SK-N-SH (cell line): ENCODE measurements around the gene COPZ1. TPM values are rescaled to one million over a fixed set of nuclear protein-coding genes. Genes with fewer than 3 reads are reported as not detected.

ENCODE experiments used
- CTCF ChIA-PET: fragments of 300-600, 350-600 bp; formaldehyde crosslinking; extraction: SDS; loops from one replicate; lab custom pipeline; 2021; lab: Yijun Ruan, JAX
- POLR2A ChIA-PET: fragments of 350-600 bp; sonication (Branson Sonifier 250); formaldehyde crosslinking; extraction: SDS; loops from one replicate; lab custom pipeline; 2020; ENCODE audit warnings: antibody characterized with exemption, inconsistent platforms; lab: Yijun Ruan, JAX
- DNase-seq: peaks from one replicate; pipeline ENCODE4 v3.0.0; 2012
- H2AFZ ChIP-seq: fragments of 200-600 bp; sonication (generic); 2 replicates; pipeline ENCODE4 v1.8.1; 2016; ENCODE audit warnings: antibody characterized with exemption, mild to moderate bottlenecking, low read depth
- H3F3A ChIP-seq: fragments of 200-600 bp; sonication (generic); replicated peaks from 2 replicates; pipeline ENCODE3; 2016; ENCODE audit warnings: antibody characterized with exemption, mild to moderate bottlenecking; ENCODE audit not compliant: insufficient read depth
- H3K27ac ChIP-seq, 2 experiments: fragments of 200-500 bp in 1 of 2; fragments of 200-600 bp in 1 of 2; sonication (Bioruptor generic) in 1 of 2; sonication (generic), shearing (Covaris generic) in 1 of 2; 2 replicates each; pipeline versions ENCODE4 v1.5.1 to v1.6.1; 2014 to 2016; ENCODE audit warnings: low read depth in 2 of 2, inconsistent platforms in 1 of 2, low read length in 1 of 2, mild to moderate bottlenecking in 1 of 2, mixed read lengths in 1 of 2
- H3K27me3 ChIP-seq: fragments of 200-600 bp; sonication (generic), shearing (Covaris generic); 2 replicates; pipeline ENCODE4 v1.6.1; 2016; ENCODE audit warnings: mixed run types; ENCODE audit not compliant: insufficient read depth
- H3K36me3 ChIP-seq, 2 experiments: fragments of 200-500 bp in 1 of 2; fragments of 200-600 bp in 1 of 2; sonication (Bioruptor generic) in 1 of 2; sonication (generic) in 1 of 2; replicated peaks in 1 of 2; 2 replicates each; pipeline versions ENCODE3 to v1.5.1; 2014 to 2016; ENCODE audit warnings: low read length in 1 of 2, mild to moderate bottlenecking in 1 of 2; ENCODE audit not compliant: insufficient read depth in 2 of 2, control insufficient read depth in 1 of 2
- H3K4me1 ChIP-seq, 2 experiments: fragments of 200-500 bp in 1 of 2; fragments of 200-600 bp in 1 of 2; sonication (Bioruptor generic) in 1 of 2; sonication (generic), shearing (Covaris generic) in 1 of 2; 2 replicates each; pipeline versions ENCODE4 v1.5.1 to v1.6.1; 2014 to 2016; ENCODE audit warnings: low read depth in 1 of 2, low read length in 1 of 2, mixed run types in 1 of 2; ENCODE audit not compliant: insufficient read depth in 2 of 2, control insufficient read depth in 1 of 2
- H3K4me2 ChIP-seq: fragments of 200-600 bp; sonication (generic), shearing (Covaris generic); 2 replicates; pipeline ENCODE4 v1.6.1; 2017; ENCODE audit warnings: mixed run types
- H3K4me3 ChIP-seq, 2 experiments: fragments of 200-500 bp in 1 of 2; fragments of 200-600 bp in 1 of 2; sonication (Bioruptor generic) in 1 of 2; sonication (generic), shearing (Covaris generic) in 1 of 2; 2 replicates each; pipeline versions ENCODE4 v1.5.1 to v1.8.1; 2014 to 2016; ENCODE audit warnings: low read depth in 2 of 2, inconsistent platforms in 1 of 2, low read length in 1 of 2, mild to moderate bottlenecking in 1 of 2, mixed read lengths in 1 of 2, moderate library complexity in 1 of 2
- H3K79me2 ChIP-seq: fragments of 200-600 bp; sonication (generic); 2 replicates; pipeline ENCODE4 v1.8.1; 2017; ENCODE audit warnings: mild to moderate bottlenecking; ENCODE audit not compliant: insufficient read depth
- H3K9ac ChIP-seq: fragments of 200-600 bp; sonication (generic); 2 replicates; pipeline ENCODE4 v1.6.1; 2017; ENCODE audit warnings: mixed run types
- H3K9me2 ChIP-seq: fragments of 200-600 bp; sonication (generic); 2 replicates; pipeline ENCODE4 v1.6.1; 2017; ENCODE audit warnings: mixed run types
- H3K9me3 ChIP-seq: fragments of 200-600 bp; sonication (generic); 2 replicates; pipeline ENCODE4 v1.6.1; 2017; ENCODE audit warnings: mixed run types, mild to moderate bottlenecking, moderate library complexity
- H4K20me1 ChIP-seq: fragments of 200-600 bp; sonication (generic); 2 replicates; pipeline ENCODE4 v1.6.1; 2017; ENCODE audit warnings: mild to moderate bottlenecking, mixed run types; ENCODE audit not compliant: insufficient read depth
- CHD2 ChIP-seq: fragments of 150-350 bp; IDR thresholded peaks from 2 replicates; pipeline ENCODE4 v1.6.1; 2018; ENCODE audit warnings: low read length; ENCODE audit not compliant: partially characterized antibody
- FOSL2 ChIP-seq: IDR thresholded peaks from 2 replicates; pipeline ENCODE4 v1.4.0; 2012; ENCODE audit warnings: low read depth, mild to moderate bottlenecking, moderate library complexity, borderline replicate concordance
- JUND ChIP-seq: IDR thresholded peaks from 2 replicates; pipeline ENCODE4 v1.4.0; 2012
- MEF2A ChIP-seq: IDR thresholded peaks from 2 replicates; pipeline ENCODE4 v1.4.0; 2012; ENCODE audit warnings: low read depth, borderline replicate concordance
- MXI1 ChIP-seq: IDR thresholded peaks from 2 replicates; pipeline ENCODE4 v1.6.1; 2012; ENCODE audit warnings: mild to moderate bottlenecking, low read depth, low read length, improper control_type of control experiment
- NFIC ChIP-seq: IDR thresholded peaks from 2 replicates; pipeline ENCODE4 v1.4.0; 2012; ENCODE audit warnings: borderline replicate concordance
- NRF1 ChIP-seq: IDR thresholded peaks from 2 replicates; pipeline ENCODE4 v1.6.1; 2012; ENCODE audit warnings: low read depth, mild to moderate bottlenecking, low read length
- RCOR1 ChIP-seq: fragments of 150-350 bp; IDR thresholded peaks from 2 replicates; pipeline ENCODE4 v1.6.1; 2017; ENCODE audit warnings: antibody characterized with exemption, low read length
- SIN3A ChIP-seq: IDR thresholded peaks from 2 replicates; pipeline ENCODE4 v1.6.1; 2012; ENCODE audit warnings: low read depth, mild to moderate bottlenecking, low read length, moderate library complexity, borderline replicate concordance
- SMC3 ChIP-seq: IDR thresholded peaks from 2 replicates; pipeline ENCODE4 v1.6.1; 2012; ENCODE audit warnings: low read depth, low read length, improper control_type of control experiment
- TAF1 ChIP-seq: IDR thresholded peaks from 2 replicates; pipeline ENCODE4 v1.6.1; 2012; ENCODE audit warnings: low read depth, mild to moderate bottlenecking, low read length, moderate library complexity, borderline replicate concordance
- YY1 ChIP-seq: IDR thresholded peaks from 2 replicates; pipeline ENCODE4 v1.4.0; 2012; ENCODE audit warnings: low read depth, mild to moderate bottlenecking
- WGBS: methylation state at CpG from one replicate; pipeline ENCODE4 v1.1.6; 2017; ENCODE audit warnings: low lambda C conversion rate; 5-methylcytosine and 5-hydroxymethylcytosine counted together
- polyA plus RNA-seq, 3 experiments: library from polyadenylated mRNA; depleted of rRNA; stranded (reverse); fragments of >200 nt; gene quantifications; 2 replicates each; pipeline ENCODE4 v1.2.3, GENCODE V29; 2012
- TF ChIP-seq, protein P1 (sequence below): IDR thresholded peaks from 2 replicates; pipeline ENCODE4 v1.4.0; 2012; ENCODE audit warnings: low read depth, borderline replicate concordance
- TF ChIP-seq, protein P2 (sequence below): fragments of 150-350 bp; IDR thresholded peaks from 2 replicates; pipeline ENCODE4 v1.6.1; 2016; ENCODE audit warnings: mild to moderate bottlenecking, low read depth, low read length
- TF ChIP-seq, protein P3 (sequence below): fragments of 200-600 bp; sonication (generic); IDR thresholded peaks from 2 replicates; pipeline ENCODE4 v1.6.1; 2017; ENCODE audit warnings: antibody characterized with exemption, mild to moderate bottlenecking, moderate library complexity

Gene COPZ1
- polyA plus RNA-seq, 1 of the 3 experiments (the other 2 are of a cell fraction): 111 TPM

DNA sequence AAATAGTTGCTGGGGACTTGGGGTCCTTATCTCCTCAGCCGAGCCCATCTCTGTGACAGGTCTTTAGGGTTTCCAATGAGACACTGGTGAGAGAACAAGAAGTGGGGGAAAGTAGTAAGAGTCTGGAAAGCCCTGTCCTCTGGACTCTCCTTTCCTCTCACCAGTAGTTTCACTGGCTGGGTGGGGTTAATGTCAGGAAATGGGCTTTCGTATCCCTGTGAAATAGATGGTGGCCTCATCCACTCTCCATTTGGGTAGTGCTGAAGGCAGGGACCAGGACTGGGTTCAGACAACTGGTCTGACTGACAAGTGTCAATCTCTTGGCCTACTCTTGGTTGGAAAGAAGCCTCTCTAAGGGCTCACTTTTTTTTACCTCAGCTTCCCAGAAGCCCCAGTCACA, 52.1 kb downstream of the COPZ1 start:
- no peak overlapping the region for H3K27ac ChIP-seq
- H3K9ac ChIP-seq: no peak overlapping the region
- no peak for TF ChIP-seq YY1
- TF ChIP-seq, all 33 proteins: peak for 0
- H3K36me3 ChIP-seq: no peaks in the 10 kb centered on the region
- H3K9me3 ChIP-seq: no peaks in the 10 kb centered on the region
- 87% methylated on average over 2 of the region's 2 CpGs for WGBS
- no peak overlapping the region for H3K4me2 ChIP-seq
- H3K79me2 ChIP-seq: no peaks in the 10 kb centered on the region
- H3K27me3 ChIP-seq: no peaks in the 10 kb centered on the region
- no peak overlapping the region for H2AFZ ChIP-seq
- H3F3A ChIP-seq: peaks cover 11% of the 10 kb centered on the region
- no peaks in the 10 kb centered on the region for H3K9me2 ChIP-seq
- H3K4me1 ChIP-seq: peaks cover 4 to 39% of the 10 kb centered on the region in 2 experiments; a peak in 2 of 4 replicates
- no peak for DNase-seq
- no peak overlapping the region for H3K4me3 ChIP-seq
- H4K20me1 ChIP-seq: no peaks in the 10 kb centered on the region
- POLR2A ChIA-PET: no interaction called here
- CTCF ChIA-PET: interaction anchor here (1.0 to 7.1 kb wide), 3 partner anchors 9 to 22 kb away, joined by 3 to 81 read pairs (median 3); no protein-coding TSS in a partner anchor

DNA sequence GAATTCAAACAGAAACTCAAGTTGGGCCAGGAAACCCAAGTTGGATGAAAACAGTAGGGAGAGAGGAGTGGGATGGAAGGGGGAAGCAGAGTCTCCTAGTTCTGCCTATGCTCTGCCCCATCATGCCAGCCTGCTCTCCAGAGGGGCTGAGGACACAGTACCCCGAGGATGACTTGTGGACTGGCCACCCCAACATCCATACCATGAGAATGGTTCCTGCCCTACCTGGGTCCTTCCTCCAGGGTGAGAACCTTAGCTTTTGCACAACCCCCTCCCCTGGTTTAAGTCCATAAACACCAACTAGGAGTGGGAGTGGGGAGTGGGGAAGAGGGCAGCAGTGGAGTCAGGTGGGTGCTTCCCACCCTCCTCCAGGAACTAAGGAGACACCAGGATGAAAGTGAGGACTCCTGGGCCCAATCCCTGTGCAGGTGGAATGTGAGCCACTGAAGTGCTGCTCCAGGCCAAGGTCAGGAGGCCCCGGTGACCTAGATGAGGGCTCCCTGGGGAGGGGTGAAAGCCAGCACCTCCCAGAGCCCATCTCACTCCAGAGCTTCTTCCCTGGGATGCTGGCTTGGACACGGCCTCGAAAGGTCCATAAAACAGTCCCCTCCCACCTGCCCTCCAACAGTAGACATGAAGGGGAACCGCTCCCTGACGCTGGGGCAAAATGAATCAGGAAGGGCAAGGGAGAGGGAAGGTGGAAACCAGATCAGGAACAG, 53.0 kb downstream of the COPZ1 start:
- no peaks in the 10 kb centered on the region for H3K36me3 ChIP-seq
- ChIA-PET POLR2A (no interaction called here), CTCF (interaction anchor here (1.5 to 11.1 kb wide), 16 partner anchors 7 to 393 kb away, joined by 4 to 118 read pairs (median 18); partner anchors contain the start of gene HOXC10)
- TF ChIP-seq YY1: no peak
- TF ChIP-seq FOSL2: no peak
- TF ChIP-seq RCOR1: no peak
- no peak overlapping the region for H3K4me3 ChIP-seq
- H3K79me2 ChIP-seq: no peaks in the 10 kb centered on the region
- H3K9me2 ChIP-seq: no peaks in the 10 kb centered on the region
- H3K4me1 ChIP-seq: peaks cover 0 to 32% of the 10 kb centered on the region in 2 experiments; a peak in 1 of 4 replicates
- no peaks in the 10 kb centered on the region for H3K27me3 ChIP-seq
- 75% methylated on average over 4 of the region's 6 CpGs for WGBS
- no peaks in the 10 kb centered on the region for H4K20me1 ChIP-seq
- H2AFZ ChIP-seq: no peak overlapping the region
- H3K9ac ChIP-seq: no peak overlapping the region
- peaks cover 6% of the 10 kb centered on the region for H3F3A ChIP-seq
- H3K9me3 ChIP-seq: no peaks in the 10 kb centered on the region
- DNase-seq: no peak
- H3K4me2 ChIP-seq: peak overlapping the region; percentile 87
- no peak overlapping the region for H3K27ac ChIP-seq

DNA sequence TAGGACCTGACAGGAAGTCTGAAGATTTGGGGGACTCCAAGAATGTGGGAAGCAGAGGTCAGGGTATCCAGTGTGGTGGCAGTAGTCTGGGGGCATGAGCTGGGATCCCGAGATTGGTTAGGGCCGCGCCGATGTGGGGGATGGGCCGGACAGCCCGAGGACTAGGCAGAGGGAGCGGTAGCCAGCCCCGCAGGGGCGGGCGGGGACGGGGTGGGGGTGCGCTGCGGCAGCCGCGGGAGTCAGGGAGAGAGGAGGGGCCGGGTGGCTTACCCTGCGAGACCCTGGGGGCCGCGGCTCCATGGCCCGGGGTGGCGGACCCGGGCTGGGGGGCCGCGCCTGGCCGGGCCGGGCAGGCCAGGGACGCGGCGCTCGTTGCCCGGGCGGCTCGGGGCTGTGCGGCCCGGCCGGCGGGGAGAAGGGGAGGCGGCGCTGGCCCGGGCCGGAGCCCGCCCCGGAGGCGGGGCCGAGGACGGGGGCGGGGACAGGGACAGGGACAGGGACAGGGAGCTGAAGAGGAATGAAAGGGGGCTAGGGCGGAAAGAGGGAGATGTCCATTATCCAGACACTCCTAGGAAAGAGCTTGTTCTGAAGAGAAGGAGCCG, 54.0 kb downstream of the COPZ1 start:
- WGBS: 4% methylated on average over 9 of the region's 49 CpGs
- H3K27me3 ChIP-seq: no peaks in the 10 kb centered on the region
- peak overlapping the region; percentile 54 to 63 for H3K4me3 ChIP-seq
- no peaks in the 10 kb centered on the region for H3K79me2 ChIP-seq
- H3K36me3 ChIP-seq: no peaks in the 10 kb centered on the region
- H2AFZ ChIP-seq: peak overlapping the region; percentile 84; the same call in 1 of the 2 replicates
- ChIA-PET POLR2A (interaction anchor here (0.8 to 1.2 kb wide), 5 partner anchors 8 to 99 kb away, joined by 3 to 4 read pairs (median 3); partner anchors contain the start of genes CBX5 and HNRNPA1), CTCF (interaction anchor here (0.7 to 11.1 kb wide), 70 partner anchors 8 to 689 kb away, joined by 3 to 118 read pairs (median 6); partner anchors contain the start of genes COPZ1, HNRNPA1, HOXC10 and HOXC12)
- peak overlapping the region in 1 of 2 experiments; percentile 60; a peak in 3 of 4 replicates for H3K27ac ChIP-seq
- DNase-seq: peak; percentile 93
- peaks cover 6% of the 10 kb centered on the region for H3F3A ChIP-seq
- no peaks in the 10 kb centered on the region for H4K20me1 ChIP-seq
- H3K9ac ChIP-seq: peak overlapping the region; percentile 52; the same call in 1 of the 2 replicates
- H3K4me2 ChIP-seq: peak overlapping the region; percentile 87
- no peaks in the 10 kb centered on the region for H3K9me2 ChIP-seq
- peaks cover 0 to 30% of the 10 kb centered on the region in 2 experiments; a peak in 1 of 4 replicates for H3K4me1 ChIP-seq
- no peaks in the 10 kb centered on the region for H3K9me3 ChIP-seq
- TF ChIP-seq, protein P1, sequence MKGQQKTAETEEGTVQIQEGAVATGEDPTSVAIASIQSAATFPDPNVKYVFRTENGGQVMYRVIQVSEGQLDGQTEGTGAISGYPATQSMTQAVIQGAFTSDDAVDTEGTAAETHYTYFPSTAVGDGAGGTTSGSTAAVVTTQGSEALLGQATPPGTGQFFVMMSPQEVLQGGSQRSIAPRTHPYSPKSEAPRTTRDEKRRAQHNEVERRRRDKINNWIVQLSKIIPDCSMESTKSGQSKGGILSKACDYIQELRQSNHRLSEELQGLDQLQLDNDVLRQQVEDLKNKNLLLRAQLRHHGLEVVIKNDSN: no peak
- TF ChIP-seq JUND (no peak), YY1 (no peak), SIN3A (no peak), NFIC (no peak), NRF1 (no peak), CHD2 (no peak), SMC3 (no peak), MXI1 (no peak), MEF2A (no peak), TAF1 (no peak)
- TF ChIP-seq, protein P2, sequence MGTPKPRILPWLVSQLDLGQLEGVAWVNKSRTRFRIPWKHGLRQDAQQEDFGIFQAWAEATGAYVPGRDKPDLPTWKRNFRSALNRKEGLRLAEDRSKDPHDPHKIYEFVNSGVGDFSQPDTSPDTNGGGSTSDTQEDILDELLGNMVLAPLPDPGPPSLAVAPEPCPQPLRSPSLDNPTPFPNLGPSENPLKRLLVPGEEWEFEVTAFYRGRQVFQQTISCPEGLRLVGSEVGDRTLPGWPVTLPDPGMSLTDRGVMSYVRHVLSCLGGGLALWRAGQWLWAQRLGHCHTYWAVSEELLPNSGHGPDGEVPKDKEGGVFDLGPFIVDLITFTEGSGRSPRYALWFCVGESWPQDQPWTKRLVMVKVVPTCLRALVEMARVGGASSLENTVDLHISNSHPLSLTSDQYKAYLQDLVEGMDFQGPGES: no peak
- TF ChIP-seq, protein P3, sequence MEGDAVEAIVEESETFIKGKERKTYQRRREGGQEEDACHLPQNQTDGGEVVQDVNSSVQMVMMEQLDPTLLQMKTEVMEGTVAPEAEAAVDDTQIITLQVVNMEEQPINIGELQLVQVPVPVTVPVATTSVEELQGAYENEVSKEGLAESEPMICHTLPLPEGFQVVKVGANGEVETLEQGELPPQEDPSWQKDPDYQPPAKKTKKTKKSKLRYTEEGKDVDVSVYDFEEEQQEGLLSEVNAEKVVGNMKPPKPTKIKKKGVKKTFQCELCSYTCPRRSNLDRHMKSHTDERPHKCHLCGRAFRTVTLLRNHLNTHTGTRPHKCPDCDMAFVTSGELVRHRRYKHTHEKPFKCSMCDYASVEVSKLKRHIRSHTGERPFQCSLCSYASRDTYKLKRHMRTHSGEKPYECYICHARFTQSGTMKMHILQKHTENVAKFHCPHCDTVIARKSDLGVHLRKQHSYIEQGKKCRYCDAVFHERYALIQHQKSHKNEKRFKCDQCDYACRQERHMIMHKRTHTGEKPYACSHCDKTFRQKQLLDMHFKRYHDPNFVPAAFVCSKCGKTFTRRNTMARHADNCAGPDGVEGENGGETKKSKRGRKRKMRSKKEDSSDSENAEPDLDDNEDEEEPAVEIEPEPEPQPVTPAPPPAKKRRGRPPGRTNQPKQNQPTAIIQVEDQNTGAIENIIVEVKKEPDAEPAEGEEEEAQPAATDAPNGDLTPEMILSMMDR: no peak
